Inflammatory macrophage (primary cell): ENCODE measurements around the gene PDCD6IP.
"Not testable (repeated sequence)": the region's sequence is repeated elsewhere in the genome, so short reads cannot be mapped to it uniquely, and the experiment has no call there.

Source experiments
- DNase-seq, 2 donors: peaks; one replicate each; pipeline ENCODE4 v3.0.0-alpha.2; 2020 to 2022

PDCD6IP gene

DNA sequence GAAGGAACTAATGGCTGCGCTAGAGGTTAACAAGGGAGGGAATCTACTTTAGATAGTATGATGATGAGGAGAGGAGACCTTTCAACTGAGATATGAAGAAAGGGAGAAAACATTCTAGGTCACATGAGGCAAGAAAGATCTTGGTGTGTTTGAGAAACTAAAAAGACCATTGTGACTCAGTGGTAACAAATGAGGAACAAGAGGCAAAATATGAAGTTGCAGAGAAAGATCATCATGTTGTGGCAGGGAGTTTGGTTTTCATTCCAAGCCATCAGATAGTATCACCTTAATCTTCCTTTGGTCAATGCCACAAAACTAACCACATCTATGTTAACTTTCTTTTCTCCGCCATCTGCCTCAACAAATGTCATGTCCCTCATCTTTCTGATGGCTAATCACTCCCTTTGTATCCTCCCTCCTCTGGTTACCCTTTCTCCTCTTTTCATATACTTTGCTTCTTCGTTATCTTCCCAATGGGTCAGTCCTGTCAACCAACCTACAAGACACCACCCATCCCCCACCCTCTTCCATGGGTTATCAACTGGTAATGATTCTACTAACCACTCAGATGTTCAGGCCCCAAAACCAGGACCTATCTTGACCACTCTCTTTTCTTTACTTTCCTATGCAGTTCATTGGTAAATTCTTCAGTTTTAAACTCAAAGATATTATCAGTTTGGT lies 2.4 kb upstream of the PDCD6IP start:
- DNase-seq, result peak; percentile 35 to 42

DNA sequence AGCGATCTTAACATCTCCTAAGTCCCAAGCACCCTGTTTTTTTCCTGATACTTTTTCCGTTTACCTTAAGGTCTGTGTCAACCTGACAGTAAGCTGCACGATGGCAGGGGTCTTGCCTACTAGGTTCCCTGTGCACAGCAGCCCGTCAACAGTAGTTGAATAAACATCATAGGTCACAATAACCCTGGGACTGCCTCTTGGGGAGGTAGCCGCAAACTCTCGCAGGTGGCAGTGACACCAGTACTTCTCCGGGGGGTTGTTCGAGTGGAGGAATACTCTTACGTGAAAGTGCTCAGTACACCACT lies 365 bp upstream of the PDCD6IP start:
- no peak for DNase-seq

DNA sequence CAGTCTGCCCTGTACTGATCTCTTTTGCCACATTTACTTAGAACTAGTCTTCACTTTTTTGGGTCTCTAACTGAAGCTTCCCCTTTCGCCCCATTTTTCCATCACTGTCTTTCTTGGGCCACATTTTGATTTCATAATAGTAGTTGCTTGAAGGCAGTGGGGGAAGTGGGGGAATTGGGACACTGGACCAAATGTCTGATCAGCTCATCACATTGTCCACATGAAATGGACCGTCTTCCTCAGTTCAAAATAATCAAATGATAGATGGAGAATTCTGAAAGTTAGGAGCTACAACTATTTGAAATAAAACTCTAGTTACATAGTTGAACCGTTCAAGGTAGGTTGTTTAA lies 747 bp downstream of the PDCD6IP start:
- peak; percentile 74 to 82 for DNase-seq

DNA sequence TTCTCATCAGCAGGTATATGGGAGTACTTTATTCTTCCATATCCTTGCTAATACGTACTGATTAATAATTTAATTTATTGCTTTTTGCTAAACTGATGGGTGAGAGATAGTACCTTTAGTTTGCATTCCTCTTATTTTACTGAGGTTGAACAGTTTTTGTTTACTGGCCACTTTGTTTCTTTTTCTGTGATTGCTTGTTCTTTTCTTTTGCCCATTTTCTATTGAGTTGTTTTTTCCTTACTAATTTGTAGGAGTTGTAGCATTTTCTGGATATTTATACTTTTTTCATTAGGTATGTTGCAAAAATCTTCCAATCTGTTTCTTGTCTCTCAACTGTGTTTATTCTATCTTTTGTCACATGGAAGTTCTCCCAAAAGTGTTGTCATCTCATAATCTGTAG lies 4.8 kb downstream of the PDCD6IP start:
- DNase-seq, result no peak

DNA sequence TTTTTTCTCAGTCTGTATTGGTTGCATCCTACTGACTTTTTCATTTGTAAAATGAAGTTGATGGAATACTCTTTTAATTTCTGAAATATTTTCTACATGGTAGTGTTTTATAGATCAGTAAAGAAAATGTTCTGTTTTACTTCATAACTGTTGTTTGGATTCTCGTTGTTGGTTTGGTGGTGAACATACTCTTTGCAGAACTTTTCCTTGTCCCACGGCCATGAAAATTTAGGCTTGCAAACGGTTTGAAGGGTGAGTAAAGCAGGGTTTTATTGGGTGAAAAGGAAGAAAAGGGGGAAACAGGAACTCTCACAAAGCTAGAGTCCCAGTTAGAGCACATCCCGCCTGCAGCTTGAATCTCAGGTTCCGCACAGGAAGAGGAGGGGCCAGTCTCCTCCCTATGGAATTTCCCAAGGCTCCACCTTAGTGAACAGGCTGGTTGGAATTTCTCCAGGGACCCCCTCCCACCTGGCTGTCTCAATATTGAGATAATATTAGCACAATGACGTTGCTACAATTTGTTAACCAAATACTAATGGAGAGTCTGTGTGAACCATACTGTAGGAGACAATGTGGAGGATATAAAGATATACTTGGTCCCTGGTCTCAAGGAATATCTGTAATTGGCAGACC lies 5.6 kb downstream of the PDCD6IP start:
- DNase-seq, result no peak

DNA sequence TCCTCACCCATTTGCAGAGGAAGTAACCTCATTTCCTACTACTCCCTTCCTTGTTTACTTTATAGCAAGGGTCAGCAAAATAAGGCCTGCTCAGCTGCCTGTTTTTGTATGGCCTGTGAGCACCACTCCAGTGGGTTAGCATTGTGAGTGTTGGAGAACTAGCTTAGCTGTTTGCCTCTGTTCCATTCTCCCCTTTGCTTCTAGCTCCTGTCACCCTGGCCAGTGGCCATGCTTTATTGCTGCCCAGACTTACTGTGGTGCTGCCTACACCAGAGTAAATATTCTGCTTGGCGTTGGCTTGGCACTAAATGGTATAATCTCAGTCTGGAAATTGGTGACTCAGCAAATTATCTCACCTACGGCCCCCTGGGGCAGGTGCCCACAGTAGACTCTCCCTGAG lies 8.8 kb downstream of the PDCD6IP start:
- peak; percentile 37 to 40 for DNase-seq

DNA sequence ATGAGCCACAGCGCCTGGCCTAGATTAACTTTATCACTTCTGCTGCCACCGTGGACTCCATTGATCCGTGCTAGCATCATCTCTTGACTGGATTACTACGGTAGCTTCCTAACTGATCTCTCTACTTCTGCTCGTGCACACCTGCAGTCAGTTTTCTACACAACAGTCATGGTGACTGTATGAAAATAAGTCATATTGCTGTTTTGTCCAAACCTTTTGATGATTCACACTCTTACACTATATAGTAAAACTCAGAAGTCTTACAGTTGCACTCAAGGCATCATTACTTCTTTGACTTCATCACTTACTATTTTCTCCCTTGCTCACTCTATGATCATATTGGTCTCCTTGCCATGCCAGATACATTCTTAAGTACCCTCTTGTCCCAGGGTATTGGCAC lies 10.1 kb downstream of the PDCD6IP start:
- no peak for DNase-seq

DNA sequence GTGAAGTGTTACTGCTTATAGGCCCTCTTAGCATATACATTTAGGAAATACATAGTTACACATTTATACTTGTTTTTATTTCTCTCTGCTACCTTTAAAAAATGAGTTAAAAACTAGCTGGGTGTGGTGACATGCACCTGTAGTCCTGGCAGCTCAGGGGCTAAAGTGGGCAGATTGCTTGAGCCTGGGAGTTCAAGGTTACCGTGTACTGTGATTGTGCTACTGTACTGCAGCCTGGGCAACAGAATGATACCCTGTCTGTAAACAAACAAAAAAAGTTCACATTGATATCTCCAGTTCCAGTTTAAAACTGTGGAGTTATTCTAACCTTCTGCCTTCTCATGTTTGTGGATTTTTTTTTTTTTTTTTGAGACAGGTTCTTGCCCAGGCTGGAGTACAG lies 12.1 kb downstream of the PDCD6IP start:
- no peak for DNase-seq

DNA sequence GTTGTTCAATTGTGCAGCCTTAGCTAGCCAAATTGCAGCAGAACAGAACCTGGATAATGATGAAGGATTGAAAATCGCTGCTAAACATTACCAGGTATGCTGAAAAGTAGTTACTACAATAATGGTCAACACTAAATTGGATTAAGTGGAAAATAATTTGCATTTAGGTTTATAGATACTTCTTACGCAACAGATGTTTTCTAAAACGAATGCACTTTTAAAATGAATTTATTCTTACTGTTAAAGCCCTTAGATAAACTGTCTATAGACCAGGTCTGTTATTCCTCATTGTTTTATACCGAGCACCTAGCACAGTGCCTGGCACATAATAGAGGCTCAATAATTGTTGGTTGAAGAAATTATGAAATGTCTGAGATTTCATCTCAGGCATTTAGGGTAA lies 23.6 kb downstream of the PDCD6IP start:
- DNase-seq, result no peak

DNA sequence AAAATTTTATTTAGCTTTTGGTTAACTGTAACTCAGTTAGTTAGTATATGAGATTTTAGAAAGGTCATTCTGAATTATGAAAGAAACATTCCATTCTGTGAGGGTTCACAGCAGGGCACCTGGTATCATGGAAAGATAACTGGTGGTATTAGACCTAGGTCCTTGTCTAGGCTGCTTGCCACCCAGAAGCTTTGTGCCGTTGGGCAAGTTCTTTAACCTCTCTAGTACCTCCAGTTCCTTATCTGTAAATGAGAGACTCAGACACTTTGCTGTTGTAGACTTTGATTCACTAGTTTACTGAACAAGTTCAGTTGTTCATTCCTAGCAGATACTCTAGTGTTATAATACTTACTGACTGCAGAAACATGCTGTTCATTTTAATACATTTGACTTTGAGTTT lies 25.4 kb downstream of the PDCD6IP start:
- DNase-seq, result no peak

DNA sequence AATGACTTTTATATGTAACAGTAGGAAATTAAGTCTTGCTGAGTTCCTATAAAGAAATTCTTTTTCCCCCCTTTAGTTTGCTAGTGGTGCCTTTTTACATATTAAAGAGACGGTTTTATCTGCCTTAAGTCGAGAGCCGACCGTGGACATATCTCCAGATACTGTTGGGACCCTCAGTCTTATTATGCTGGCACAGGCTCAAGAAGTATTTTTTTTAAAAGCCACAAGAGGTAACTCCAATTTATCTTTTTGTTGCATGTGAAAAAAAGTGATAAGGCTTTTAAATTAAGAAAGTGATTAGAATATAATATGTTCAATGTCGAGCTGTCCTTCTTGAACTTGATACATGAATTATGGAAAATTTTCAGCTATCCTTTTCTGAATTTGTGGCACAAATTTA lies 26.7 kb downstream of the PDCD6IP start:
- no peak for DNase-seq

DNA sequence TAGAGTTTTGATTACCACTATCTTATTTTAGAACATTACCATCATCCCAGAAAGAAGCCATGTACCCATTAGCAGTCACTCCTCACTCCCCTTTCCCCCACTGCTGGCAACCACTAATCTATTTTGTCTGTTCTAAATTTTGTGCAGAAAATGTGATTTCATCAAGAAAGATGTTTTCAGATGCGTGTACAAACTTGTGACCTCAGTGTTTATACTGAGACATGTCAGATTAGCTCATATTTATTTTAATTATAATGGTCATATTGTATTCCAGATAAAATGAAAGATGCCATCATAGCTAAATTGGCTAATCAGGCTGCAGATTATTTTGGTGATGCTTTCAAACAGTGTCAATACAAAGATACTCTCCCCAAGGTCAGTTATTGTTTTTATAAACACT lies 27.8 kb downstream of the PDCD6IP start:
- DNase-seq, result no peak

DNA sequence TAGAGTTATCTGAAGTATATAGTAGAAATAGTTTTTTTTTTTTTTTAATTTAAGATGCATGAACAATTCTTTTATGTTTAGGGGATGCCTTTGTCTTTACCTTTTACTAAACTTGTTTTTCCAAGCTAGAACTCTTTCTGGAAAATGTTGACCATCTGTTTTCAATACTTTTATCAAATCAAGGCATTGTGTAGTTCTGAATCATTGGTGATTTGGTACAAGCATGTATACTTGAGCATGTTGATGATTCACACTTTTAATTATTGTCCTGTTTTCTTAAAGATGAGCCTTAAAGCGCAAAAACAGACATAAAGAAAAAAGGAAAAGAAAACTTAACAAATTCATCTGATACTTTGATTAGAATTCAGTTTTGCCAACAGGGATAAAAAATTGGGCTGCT lies 28.3 kb downstream of the PDCD6IP start:
- DNase-seq, result no peak

DNA sequence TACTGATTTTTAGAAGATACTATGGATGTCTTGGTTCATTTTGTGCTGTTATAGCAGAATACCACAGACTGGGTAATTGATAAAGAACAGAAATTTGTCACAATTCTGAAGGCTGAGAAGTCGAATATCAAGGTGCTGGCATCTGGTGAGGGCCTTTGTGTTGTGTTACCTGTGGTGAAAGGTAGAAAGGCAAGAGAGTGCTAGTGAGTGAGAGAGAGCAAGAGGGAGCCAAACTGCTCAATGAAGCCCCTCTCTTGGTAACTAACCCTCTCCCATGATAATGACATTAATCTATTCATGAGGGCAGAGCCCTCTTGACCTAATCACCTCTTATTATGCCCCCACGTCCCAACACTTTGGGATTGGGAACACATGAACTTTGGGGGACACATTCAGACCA lies 31.3 kb downstream of the PDCD6IP start:
- no peak for DNase-seq

DNA sequence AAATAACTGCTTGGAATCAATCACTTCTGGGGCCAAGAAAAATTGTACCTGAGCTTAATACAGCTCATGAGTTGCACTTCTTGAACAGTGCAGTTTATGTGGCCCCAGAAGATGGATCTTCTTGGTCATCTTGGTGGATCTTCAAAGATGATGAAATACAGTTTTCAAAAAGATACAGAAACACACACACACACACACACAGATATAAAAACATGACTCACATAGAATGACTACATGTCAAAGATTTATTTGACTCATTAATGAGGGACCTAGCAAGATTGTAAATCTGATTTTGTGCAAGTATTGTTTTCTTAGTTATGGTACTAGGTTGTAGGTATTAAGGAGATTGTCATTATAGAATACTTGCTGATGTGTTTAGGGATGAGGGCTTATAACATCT lies 32.6 kb downstream of the PDCD6IP start:
- no peak for DNase-seq

DNA sequence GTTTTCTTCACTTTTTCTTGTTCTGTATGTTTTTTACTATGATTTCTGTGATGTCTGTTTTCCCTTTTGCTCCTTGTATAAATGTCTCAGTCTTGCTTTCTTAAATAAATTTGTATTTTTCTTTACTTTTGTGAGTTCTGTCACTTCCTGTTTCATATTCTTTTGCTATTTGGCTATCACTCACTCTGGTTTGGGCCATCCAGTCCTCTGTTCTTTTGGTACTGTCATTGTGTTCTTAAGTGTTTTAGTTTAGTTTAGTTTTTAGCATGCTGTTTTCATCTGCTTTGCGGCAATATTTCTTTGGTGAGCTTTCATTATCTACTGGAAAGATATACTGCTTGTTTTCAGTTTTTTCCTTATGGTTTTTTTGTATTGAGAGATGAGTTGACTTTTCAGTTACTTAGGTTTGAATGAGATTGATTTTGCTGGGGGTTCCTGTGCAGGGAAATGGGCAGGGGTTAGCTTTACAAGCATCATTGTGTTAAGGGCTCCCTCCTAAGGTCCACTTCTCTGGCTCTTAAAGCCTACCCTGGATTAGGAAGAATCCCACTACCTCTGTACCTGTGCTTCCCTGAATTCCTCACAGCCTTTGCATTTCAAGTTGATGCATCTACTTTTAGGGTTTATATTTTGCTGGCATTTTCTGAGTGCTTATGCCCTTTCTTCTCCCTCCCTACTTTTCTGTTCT lies 35.1 kb downstream of the PDCD6IP start:
- no peak for DNase-seq

DNA sequence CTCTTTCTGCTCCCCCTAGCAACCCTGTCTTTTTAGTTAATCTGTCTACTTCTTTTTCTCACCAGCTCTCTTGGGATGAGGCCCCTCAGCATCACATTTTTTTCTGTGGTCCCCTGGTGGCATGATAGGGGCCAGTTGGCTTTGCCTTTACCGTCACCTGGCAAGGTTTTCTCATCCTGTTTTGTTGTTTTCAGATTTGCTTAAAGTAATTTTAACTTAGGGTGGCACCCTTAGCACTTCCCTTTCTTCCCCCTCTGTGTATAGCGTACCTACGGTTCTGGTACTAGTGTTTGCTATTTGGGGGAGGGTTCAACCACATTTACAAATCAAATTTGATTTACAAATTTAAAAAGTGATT lies 35.6 kb downstream of the PDCD6IP start:
- DNase-seq, result no peak

DNA sequence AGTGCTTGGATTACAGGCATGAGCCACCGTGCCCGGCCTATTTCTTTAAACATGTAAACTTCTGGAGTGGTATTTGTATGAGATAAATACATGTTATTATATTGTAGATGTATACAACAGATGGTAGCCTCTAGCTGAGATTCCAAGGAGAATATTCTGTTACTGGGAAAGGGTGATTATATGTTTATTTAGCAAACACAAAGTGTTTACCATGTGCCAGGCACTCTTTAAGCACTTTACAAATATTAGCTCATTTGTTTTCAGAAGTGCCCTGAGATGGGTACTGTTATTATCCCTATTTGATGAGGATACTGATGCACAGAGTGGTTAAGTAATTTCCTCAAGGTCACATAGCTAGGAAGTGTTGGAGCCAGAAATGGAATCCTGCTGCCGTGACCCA lies 38.8 kb downstream of the PDCD6IP start:
- not testable (repeated sequence) for DNase-seq

DNA sequence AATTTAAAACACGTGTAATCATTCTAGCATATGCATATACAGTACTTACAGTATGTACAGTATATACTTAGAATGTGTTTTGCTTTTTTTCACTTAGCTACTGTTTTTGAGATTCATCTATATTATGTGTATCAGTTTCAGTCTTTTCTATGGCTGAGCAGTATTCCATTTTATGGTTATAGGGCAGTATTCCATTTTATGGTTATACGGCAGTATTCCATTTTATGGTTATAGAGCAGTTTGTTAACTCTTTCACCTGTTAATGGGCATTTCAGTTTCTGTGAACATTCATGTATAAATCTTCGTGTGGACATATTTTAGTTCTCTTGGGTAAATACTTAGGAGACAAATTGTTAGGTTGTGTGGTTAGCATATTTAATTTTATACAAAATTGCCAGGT lies 40.9 kb downstream of the PDCD6IP start:
- no peak for DNase-seq

DNA sequence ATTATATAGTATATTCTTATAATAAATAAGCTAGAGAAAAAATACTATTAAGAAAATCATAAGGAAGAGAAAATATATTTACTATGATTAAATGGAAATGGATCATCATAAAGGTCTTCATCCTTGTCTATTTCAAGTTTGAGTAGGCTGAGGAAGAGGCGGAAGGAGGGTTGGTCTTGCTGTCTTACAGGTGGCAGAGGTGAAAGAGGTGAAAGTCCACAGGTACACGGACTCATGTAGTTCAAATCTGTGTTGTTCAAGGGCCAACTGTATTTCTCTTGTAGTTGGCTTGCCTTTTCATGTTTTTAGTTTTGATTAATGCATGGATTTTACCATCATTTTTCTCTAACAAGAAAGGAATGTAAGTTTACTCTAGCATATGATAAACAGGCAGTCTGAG lies 41.7 kb downstream of the PDCD6IP start:
- no peak for DNase-seq

DNA sequence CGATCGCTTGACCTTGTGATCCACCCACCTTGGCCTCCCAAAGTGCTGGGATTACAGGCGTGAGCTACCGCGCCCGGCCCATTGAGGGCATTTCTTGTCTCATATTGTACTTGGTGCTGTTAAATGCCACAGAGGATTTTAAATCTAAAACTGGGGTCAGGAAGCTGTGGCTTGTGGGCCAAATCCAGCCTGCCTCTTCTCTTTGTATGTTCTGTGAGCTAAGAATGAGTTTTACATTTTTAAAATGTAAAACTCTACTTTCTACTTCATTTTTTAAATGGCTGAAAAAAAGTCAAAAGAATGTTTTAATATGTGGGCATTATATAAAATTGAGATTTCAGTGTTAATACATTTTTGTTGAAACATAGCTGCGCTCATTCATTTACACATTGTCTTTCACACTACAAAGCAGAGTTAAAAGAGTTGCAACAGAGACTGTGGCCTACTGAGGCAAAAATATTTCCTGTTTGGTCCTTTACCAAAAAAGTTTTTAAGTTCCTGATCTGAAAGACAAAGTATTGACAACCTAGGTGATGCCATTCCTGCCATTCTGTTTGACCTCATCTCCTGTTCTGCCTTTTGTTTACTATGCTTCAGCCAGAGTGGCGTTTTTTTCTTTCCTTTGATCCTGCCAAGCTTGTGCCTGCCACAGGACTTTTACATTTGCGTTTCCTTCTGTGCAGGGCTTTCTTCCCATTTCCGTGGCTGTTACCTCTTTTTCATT lies 50.4 kb downstream of the PDCD6IP start:
- DNase-seq, result no peak

DNA sequence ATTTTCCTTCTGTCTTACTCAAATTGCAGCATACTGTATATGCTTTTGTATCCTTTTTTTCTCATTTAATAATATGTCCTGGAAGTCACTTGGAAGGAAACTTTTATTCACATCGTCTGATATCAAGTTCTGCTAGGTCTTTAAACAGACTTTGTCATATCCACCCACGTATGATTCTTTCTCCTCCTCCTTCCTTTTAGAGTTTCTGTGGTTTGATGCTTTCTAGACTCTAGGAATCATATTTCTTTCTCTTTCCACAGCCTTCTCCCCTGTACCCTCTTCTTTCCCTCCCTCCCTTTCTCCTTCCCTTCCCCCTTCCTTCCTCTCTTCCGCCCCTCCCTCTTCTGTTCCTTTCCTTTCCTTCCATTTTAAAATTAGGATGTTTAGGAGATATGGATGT lies 52.2 kb downstream of the PDCD6IP start:
- DNase-seq, result not testable (repeated sequence)

DNA sequence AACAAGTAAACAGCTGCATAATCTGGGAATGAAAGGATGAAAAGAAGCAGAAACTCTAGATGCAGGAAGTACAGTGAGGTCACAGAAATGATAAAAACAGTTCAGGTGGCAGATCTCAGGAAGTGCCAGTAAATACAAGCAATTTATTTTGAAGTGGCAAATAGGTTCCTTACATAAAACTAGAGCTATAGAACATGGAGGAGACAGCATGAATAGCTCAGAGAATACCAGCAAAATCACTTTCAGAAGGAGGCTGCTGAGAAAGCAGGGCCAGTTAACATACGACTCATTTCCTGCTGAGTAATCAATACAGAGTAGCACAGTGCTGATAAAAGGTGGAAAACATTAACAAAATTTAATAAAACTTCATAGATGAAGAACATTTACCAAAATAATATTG lies 57.0 kb downstream of the PDCD6IP start:
- DNase-seq, result not testable (repeated sequence)
